Measurements from ENCODE around the gene NOL12. TPM values are rescaled to one million over a fixed set of nuclear protein-coding genes. Genes with fewer than 3 reads are reported as not detected.
"Not testable (repeated sequence)": the region's sequence is repeated elsewhere in the genome, so short reads cannot be mapped to it uniquely, and the experiment has no call there.

NOL12 gene
- total RNA-seq, 1 donor from 2014 or later = 70.0 TPM

DNA sequence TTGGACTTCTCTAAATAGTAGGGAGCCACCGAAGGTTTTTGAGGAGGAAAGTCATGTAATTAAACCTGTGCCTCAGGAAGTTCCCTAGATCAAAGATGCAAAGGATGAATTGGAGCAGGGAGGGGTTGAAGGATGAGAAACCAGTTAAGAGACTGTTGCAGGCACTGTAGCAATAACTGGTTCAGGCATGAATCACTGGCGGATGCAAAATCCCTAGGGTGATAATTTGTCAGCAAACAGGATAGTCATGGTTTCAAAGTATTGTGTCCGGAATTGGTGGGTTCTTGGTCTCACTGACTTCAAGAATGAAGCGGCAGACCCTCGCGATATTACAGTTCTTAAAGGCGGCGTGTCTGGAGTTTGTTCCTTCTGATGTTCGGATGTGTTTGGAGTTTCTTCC lies 30.6 kb downstream of the NOL12 start:
- H3K4me1 Mint-ChIP-seq (ENCODE audit: low read depth) = no peaks in the 10 kb centered on the region
- intact Hi-C loops (cut with micrococcal nuclease) = no loop called here
- no peak overlapping the region for H3K27ac Mint-ChIP-seq
- H3K4me3 Mint-ChIP-seq = no peak overlapping the region
- H3K27me3 Mint-ChIP-seq (ENCODE audit: insufficient read depth) = peaks cover 3% of the 10 kb centered on the region
- no peak for DNase-seq (ENCODE audit: low spot score)
- no peaks in the 10 kb centered on the region for H3K36me3 Mint-ChIP-seq (ENCODE audit: low read depth)
- H3K9me3 Mint-ChIP-seq = no peaks in the 10 kb centered on the region

DNA sequence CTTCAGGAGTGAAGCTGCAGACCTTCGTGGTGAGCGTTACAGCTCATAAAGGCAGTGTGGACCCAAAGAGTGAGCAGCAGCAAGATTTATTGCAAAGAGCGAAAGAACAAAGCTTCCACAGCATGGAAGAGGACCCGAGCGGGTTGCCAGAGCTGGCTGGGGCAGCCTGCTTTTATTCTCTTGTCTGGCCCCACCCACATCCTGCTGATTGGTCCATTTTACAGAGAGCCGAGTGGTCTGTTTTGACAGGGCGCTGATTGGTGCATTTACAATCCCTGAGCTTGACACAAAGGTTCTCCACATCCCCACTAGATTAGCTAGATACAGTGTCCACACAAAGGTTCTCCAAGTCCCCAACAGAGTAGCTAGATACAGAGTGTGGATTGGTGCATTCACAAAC lies 31.1 kb downstream of the NOL12 start:
- H3K4me3 Mint-ChIP-seq; H3K27me3 Mint-ChIP-seq (ENCODE audit: insufficient read depth); H3K36me3 Mint-ChIP-seq (ENCODE audit: low read depth); H3K9me3 Mint-ChIP-seq; DNase-seq (ENCODE audit: low spot score); H3K4me1 Mint-ChIP-seq (ENCODE audit: low read depth); intact Hi-C loops (cut with micrococcal nuclease); H3K27ac Mint-ChIP-seq: not testable (repeated sequence)

DNA sequence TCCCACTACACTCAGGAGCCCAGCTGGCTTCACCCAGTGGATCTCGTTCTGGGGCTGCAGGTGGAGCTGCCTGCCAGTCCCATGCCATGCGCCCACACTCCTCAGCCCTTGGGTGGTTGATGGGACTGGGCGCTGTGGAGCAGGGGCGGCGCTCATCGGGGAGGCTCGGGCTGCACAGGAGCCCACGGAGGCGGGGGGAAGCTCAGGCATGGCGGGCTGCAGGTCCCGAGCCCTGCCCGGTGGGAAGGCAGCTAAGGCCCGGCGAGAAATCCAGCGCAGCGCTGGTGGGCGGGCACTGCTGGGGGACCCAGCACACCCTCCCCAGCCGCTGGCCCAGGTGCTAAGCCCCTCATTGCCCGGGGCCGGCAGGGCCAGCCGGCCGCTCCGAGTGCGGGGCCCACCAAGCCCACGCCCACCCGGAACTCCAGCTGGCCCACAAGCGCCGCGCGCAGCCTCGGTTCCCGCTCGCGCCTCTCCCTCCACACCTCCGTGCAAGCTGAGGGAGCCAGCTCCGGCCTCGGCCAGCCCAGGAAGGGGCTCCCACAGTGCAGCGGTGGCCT lies 31.7 kb downstream of the NOL12 start:
- H3K27ac Mint-ChIP-seq; H3K27me3 Mint-ChIP-seq (ENCODE audit: insufficient read depth); DNase-seq (ENCODE audit: low spot score); H3K4me1 Mint-ChIP-seq (ENCODE audit: low read depth); intact Hi-C loops (cut with micrococcal nuclease); H3K4me3 Mint-ChIP-seq; H3K36me3 Mint-ChIP-seq (ENCODE audit: low read depth); H3K9me3 Mint-ChIP-seq: not testable (repeated sequence)

DNA sequence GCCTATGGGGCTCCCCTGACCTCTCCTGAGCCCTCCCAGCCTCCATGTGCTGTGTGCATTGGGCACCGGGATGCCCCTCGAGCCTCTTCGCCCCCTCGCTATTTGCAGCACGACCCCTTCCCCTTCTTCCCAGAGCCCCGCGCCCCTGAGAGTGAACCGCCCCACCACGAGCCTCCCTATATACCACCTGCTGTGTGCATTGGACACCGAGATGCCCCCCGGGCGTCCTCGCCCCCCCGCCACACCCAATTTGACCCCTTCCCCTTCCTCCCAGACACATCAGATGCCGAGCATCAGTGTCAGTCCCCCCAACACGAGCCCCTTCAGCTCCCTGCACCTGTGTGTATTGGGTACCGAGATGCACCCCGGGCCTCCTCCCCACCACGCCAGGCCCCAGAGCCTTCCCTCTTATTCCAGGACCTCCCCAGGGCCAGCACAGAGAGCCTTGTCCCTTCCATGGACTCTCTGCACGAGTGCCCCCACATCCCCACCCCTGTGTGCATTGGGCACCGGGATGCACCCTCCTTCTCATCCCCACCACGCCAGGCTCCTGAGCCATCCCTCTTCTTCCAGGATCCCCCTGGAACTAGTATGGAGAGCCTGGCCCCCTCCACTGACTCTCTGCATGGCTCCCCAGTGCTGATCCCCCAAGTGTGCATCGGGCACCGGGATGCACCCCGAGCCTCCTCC lies 39.6 kb downstream of the NOL12 start:
- no peaks in the 10 kb centered on the region for H3K36me3 Mint-ChIP-seq (ENCODE audit: low read depth)
- no peak for DNase-seq (ENCODE audit: low spot score)
- H3K27me3 Mint-ChIP-seq (ENCODE audit: insufficient read depth) = no peaks in the 10 kb centered on the region
- no peak overlapping the region for H3K4me3 Mint-ChIP-seq
- H3K27ac Mint-ChIP-seq = no peak overlapping the region
- no peaks in the 10 kb centered on the region for H3K9me3 Mint-ChIP-seq
- no peaks in the 10 kb centered on the region for H3K4me1 Mint-ChIP-seq (ENCODE audit: low read depth)
- intact Hi-C loops (cut with micrococcal nuclease) = no loop called here

DNA sequence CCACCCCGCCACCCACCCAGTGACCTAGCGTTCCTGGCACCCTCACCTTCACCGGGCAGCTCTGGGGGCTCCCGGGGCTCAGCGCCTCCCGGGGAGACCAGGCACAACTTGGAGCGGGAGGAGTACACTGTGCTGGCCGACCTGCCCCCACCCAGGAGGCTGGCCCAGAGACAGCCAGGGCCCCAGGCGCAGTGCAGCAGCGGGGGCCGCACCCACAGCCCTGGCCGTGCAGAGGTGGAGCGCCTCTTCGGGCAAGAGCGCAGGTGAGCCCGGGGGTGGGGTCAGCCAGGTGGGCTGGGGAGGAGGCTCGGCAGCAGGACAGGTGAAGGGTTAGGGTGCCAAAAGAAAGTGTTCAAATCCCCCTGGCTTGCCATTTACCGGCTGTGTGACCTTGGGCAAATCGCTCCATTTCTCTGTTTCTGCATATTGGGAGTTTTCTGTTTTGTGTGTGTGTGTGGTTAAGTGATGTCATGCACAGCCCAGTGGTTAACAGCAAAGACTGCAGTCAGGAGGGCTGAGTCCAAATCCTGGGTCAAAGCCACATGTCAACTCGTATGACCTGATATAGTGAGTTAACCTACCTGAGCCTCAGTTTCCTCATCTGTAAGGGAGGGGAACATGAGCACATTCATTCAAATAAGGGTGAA lies 40.2 kb downstream of the NOL12 start:
- no peak for DNase-seq (ENCODE audit: low spot score)
- Mint-ChIP-seq H3K9me3 (no peaks in the 10 kb centered on the region), H3K36me3 (ENCODE audit: low read depth) (no peaks in the 10 kb centered on the region), H3K4me1 (ENCODE audit: low read depth) (no peaks in the 10 kb centered on the region), H3K4me3 (no peak overlapping the region), H3K27me3 (ENCODE audit: insufficient read depth) (no peaks in the 10 kb centered on the region), H3K27ac (no peak overlapping the region)
- intact Hi-C loops (cut with micrococcal nuclease) = no loop called here

DNA sequence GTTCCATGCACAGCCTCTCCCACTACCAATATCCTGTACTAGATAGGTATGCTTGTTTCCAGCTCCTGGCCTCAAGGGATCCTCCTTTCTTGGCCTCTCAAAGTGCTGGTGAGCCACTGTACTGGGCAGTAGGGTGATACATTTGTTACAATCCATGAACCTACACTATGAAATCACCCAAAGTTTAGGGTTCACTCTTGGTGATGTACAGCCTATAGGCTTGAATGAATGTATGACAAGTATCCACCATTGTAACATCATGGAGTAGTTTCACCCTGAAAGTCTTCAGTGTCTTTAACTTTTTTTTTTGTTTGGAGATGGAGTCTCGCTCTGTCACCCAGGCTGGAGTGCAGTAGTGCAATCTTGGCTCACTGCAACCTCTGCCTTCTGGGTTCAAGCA lies 42.5 kb downstream of the NOL12 start:
- no peaks in the 10 kb centered on the region for H3K27me3 Mint-ChIP-seq (ENCODE audit: insufficient read depth)
- DNase-seq (ENCODE audit: low spot score) = no peak
- intact Hi-C loops (cut with micrococcal nuclease) = no loop called here
- no peaks in the 10 kb centered on the region for H3K9me3 Mint-ChIP-seq
- no peaks in the 10 kb centered on the region for H3K36me3 Mint-ChIP-seq (ENCODE audit: low read depth)
- H3K4me3 Mint-ChIP-seq = no peak overlapping the region
- H3K27ac Mint-ChIP-seq = no peak overlapping the region
- H3K4me1 Mint-ChIP-seq (ENCODE audit: low read depth) = no peaks in the 10 kb centered on the region

DNA sequence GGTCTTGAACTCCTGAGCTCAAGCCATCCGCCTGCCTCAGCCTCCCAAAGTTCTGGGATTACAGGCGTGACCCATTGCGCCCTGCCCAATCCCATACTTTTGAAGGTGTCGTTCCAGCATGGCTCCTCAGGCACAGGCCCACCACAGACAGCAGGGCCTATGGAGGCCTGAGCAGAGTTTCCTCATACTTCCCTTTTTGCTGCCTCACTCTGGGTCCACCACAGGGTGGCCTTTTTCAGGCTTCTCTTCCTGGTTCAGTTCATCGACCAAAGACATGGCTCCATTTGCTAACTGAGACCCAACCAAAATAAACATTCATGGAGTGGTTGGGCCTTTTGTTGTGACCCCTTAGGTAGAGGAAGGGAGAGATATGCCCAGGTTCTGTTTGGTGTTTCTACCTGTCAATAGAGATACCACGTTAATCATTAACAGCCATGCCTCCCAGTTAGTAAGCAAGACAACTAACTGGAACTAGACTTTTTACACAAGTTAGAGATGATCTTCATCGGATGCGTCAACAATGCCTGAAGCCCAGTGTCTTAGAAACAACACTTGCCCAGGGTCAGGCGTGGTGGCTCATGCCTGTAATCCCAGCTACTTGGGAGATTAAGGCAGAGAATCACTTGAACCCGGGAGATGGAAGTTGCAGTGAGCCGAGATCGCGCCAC lies 45.8 kb downstream of the NOL12 start:
- DNase-seq (ENCODE audit: low spot score) = no peak
- no peaks in the 10 kb centered on the region for H3K9me3 Mint-ChIP-seq
- no peaks in the 10 kb centered on the region for H3K4me1 Mint-ChIP-seq (ENCODE audit: low read depth)
- H3K4me3 Mint-ChIP-seq = no peak overlapping the region
- H3K36me3 Mint-ChIP-seq (ENCODE audit: low read depth) = no peaks in the 10 kb centered on the region
- intact Hi-C loops (cut with micrococcal nuclease) = no loop called here
- H3K27ac Mint-ChIP-seq = no peak overlapping the region
- H3K27me3 Mint-ChIP-seq (ENCODE audit: insufficient read depth) = no peaks in the 10 kb centered on the region

DNA sequence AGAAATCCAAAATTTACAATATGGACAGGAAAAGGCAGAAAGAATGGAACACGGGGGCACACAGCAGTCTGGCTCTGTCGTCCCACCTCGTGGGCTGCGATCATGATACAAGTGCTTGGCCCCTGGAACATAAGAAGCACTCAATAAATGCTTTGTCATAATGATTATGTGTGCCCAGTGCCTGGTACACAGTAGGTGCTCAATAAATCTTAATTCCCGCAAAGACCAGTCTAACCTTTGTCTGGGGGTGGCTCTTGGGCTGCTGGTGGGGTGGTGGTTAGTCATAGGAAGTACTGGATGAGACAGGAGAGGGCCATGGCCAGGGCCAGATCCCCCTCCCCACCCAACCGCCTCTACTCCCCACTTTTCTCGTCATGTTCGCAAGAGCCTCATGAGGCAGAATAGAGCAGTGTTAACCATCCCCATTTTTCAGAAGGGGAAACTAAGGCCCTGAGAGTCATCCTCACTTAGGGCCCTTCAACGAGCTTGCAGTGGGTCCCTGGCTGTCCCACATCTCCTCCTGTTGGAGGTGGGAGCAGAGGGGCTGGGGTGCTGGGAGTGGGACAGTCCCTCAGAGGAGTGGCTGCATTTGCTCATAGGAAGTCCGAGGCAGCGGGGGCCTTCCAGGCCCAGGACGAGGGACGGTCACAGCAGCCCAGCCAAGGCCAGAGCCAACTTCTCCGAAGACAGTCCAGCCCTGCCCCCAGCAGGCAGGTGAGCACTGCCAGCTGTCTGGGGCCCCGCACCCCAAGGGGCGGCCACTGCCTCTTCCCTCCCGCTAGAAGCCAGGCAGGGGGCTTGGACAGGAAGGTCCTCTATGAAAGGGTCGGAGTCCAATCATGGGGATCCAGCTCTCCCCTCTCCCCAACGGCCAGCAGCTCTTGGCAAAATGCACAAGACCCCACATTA lies 46.8 kb downstream of the NOL12 start:
- no peaks in the 10 kb centered on the region for H3K36me3 Mint-ChIP-seq (ENCODE audit: low read depth)
- no peaks in the 10 kb centered on the region for H3K4me1 Mint-ChIP-seq (ENCODE audit: low read depth)
- H3K9me3 Mint-ChIP-seq = no peaks in the 10 kb centered on the region
- intact Hi-C loops (cut with micrococcal nuclease) = no loop called here
- no peaks in the 10 kb centered on the region for H3K27me3 Mint-ChIP-seq (ENCODE audit: insufficient read depth)
- DNase-seq (ENCODE audit: low spot score) = no peak
- H3K4me3 Mint-ChIP-seq = no peak overlapping the region
- H3K27ac Mint-ChIP-seq = no peak overlapping the region

DNA sequence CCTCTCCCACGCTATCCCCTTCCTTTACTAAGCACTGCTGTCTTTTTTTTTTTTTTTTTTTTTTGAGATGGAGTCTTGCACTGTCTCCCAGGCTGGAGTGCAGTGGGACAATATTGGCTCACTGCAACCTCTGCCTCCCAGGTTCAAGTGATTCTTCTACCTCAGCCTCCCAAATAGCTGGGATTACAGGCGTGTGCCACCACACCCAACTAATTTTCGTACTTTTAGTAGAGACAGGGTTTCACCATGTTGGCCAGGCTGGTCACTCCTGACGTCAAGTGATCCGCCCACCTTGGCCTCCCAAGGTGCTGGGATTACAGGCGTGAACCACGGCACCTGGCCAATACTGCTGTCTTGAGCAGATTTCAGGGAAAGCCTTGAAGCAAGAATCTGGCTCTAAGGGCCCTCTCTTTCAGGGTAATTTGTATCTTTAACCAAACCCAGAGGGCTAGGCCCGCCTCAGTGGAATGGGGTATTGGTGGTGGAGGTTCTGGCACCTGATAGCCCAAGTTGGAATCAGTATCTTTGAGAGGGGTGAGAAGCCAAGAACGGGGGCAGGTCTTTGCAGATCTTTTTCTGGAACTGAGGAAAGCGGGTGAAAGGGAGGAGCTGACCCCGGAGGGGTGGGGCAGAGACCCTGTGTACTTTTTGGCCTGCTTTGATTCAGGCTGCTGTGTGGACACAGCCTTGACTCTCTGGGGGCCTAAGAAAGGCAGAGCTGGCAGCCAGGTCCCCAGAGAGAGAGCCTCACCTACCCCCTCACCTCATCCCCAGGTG lies 47.7 kb downstream of the NOL12 start:
- Mint-ChIP-seq H3K4me3 (no peak overlapping the region), H3K27ac (no peak overlapping the region)

DNA sequence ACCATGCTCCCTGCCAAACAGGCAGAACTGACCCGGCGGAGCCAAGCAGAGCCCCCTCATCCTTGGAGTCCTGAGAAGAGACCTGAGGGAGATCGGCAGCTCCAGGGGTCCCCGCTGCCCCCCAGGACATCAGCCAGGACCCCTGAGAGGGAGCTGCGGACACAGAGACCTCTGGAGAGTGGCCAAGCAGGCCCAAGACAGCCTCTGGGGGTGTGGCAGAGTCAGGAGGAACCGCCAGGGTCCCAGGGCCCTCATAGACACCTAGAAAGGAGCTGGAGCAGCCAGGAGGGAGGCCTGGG lies 48.2 kb downstream of the NOL12 start:
- Mint-ChIP-seq H3K27me3 (ENCODE audit: insufficient read depth) (no peaks in the 10 kb centered on the region), H3K4me1 (ENCODE audit: low read depth) (no peaks in the 10 kb centered on the region), H3K36me3 (ENCODE audit: low read depth) (no peaks in the 10 kb centered on the region), H3K27ac (no peak overlapping the region), H3K4me3 (no peak overlapping the region), H3K9me3 (no peaks in the 10 kb centered on the region)
- intact Hi-C loops (cut with micrococcal nuclease) = no loop called here
- DNase-seq (ENCODE audit: low spot score) = no peak

More for the DNA sequence above, 47.7 kb downstream of the NOL12 start:
- intact Hi-C loops (cut with micrococcal nuclease) = no loop called here
- H3K9me3 Mint-ChIP-seq = no peaks in the 10 kb centered on the region
- H3K4me1 Mint-ChIP-seq (ENCODE audit: low read depth) = no peaks in the 10 kb centered on the region
- H3K36me3 Mint-ChIP-seq (ENCODE audit: low read depth) = no peaks in the 10 kb centered on the region
- no peaks in the 10 kb centered on the region for H3K27me3 Mint-ChIP-seq (ENCODE audit: insufficient read depth)
- DNase-seq (ENCODE audit: low spot score) = no peak

DNA sequence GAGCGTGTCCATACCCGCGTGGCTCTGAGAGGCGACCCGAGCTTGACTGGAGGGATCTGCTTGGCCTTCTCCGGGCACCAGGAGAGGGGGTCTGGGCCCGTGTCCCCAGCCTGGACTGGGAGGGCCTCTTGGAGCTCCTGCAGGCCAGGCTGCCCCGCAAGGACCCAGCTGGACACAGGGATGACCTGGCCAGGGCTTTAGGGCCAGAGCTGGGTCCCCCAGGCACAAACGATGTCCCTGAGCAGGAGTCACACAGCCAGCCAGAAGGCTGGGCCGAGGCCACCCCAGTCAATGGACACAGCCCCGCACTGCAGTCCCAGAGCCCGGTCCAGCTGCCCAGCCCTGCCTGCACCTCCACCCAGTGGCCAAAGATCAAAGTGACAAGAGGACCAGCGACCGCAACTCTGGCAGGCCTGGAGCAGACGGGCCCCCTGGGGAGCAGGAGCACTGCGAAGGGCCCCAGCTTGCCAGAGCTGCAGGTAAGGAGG lies 48.9 kb downstream of the NOL12 start:
- Mint-ChIP-seq H3K27ac (no peak overlapping the region), H3K9me3 (no peaks in the 10 kb centered on the region), H3K4me1 (ENCODE audit: low read depth) (no peaks in the 10 kb centered on the region), H3K4me3 (no peak overlapping the region), H3K27me3 (ENCODE audit: insufficient read depth) (no peaks in the 10 kb centered on the region), H3K36me3 (ENCODE audit: low read depth) (no peaks in the 10 kb centered on the region)
- DNase-seq (ENCODE audit: low spot score) = no peak
- intact Hi-C loops (cut with micrococcal nuclease) = no loop called here

DNA sequence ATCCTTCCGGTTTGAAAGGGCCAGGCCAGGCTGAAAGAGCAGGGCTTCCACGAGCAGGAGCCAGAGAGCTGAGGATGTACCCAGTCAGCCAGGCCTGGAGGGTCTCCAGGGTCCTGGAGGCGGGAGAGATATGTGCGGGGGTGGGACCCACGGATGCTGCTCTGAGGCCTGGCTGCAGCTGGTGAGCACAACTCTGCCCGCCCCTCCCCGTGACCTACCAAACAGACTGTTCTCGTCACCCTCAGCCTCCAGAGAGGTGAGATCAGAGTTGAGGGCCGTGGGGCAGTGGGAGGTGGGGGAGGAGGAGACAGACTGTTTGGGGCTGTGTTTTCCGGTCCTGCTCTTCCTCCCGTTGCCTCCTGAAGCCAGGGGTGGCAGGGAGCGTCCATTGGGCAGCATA lies 52.9 kb downstream of the NOL12 start:
- Mint-ChIP-seq H3K4me3 (no peak overlapping the region), H3K27ac (no peak overlapping the region), H3K36me3 (ENCODE audit: low read depth) (peaks cover 3% of the 10 kb centered on the region), H3K4me1 (ENCODE audit: low read depth) (peaks cover 8% of the 10 kb centered on the region), H3K9me3 (no peaks in the 10 kb centered on the region), H3K27me3 (ENCODE audit: insufficient read depth) (no peaks in the 10 kb centered on the region)
- intact Hi-C loops (cut with micrococcal nuclease) = no loop called here
- no peak for DNase-seq (ENCODE audit: low spot score)
